Uterus (tissue), 4 donors: Measurements from ENCODE around the gene MYNN. TPM values are rescaled to one million over a fixed set of nuclear protein-coding genes. Genes with fewer than 3 reads are reported as not detected.

Experiments
- DNase-seq, 2 donors: peaks; one replicate each; pipeline ENCODE4 v3.0.0-alpha.2; 2019 to 2020
- H3K27ac ChIP-seq, 2 donors: fragments of 200-600 bp; sonication (generic); 1 replicate in 1 of 2; 2 replicates in 1 of 2; pipeline ENCODE4 v1.5.1; 2016 to 2018
- H3K27me3 ChIP-seq, 2 donors: fragments of 200-600 bp; sonication (generic); one replicate each; pipeline ENCODE4 v1.5.1; 2018 to 2019; ENCODE audit warnings: control low read depth in 1 of 2
- H3K36me3 ChIP-seq, 2 donors: fragments of 200-600 bp; sonication (generic); one replicate each; pipeline ENCODE4 v1.5.1; 2019; ENCODE audit warnings: control low read depth in 1 of 2
- H3K4me1 ChIP-seq, 2 donors: fragments of 200-600 bp; sonication (generic); one replicate each; pipeline ENCODE4 v1.5.1; 2018 to 2019; ENCODE audit warnings: control low read depth in 1 of 2
- H3K4me3 ChIP-seq, 2 donors: fragments of 200-600 bp; sonication (generic); 1 replicate in 1 of 2; 2 replicates in 1 of 2; pipeline ENCODE4 v1.5.1; 2018 to 2019; ENCODE audit warnings: mild to moderate bottlenecking in 1 of 2
- H3K9me3 ChIP-seq, 2 donors: fragments of 200-600 bp; sonication (generic); one replicate each; pipeline ENCODE4 v1.5.1; 2019; ENCODE audit warnings: control low read depth in 1 of 2
- CTCF ChIP-seq, 4 experiments: fragments of 200-600 bp in 2 of 4; fragments of 450-650 bp in 2 of 4; sonication (generic) in 2 of 4; IDR thresholded peaks; one replicate each; pipeline ENCODE4 v1.5.1; 2016 to 2019; ENCODE audit warnings: antibody characterized with exemption in 4 of 4, mild to moderate bottlenecking in 2 of 4, moderate library complexity in 1 of 4
- POLR2A ChIP-seq, 2 donors: fragments of 450-650 bp; IDR thresholded peaks; one replicate each; pipeline ENCODE4 v1.6.1; 2016; ENCODE audit warnings: antibody characterized with exemption in 2 of 2, mild to moderate bottlenecking in 1 of 2, moderate library complexity in 1 of 2
- intact Hi-C: fragments of 100-400 bp; cut with DNase I; formaldehyde crosslinking; loops from one replicate; pipeline ENCODE4 v1.15.1; 2023; ENCODE audit warnings: low total_unique reads
- total RNA-seq, 4 donors: library from RNA; depleted of rRNA in 3 of 4; stranded (reverse); fragments of >200 nt in 3 of 4; gene quantifications; one replicate each; pipeline versions ENCODE4 v1.1.0 to v1.2.4, GENCODE V29; 2014 to 2023
- donor health status: DM: yes; HTN: yes; CAD: no.

Gene MYNN
- total RNA-seq, 4 donors from 2014 or later = 17.2 to 55.9 (median 23.0) TPM

DNA sequence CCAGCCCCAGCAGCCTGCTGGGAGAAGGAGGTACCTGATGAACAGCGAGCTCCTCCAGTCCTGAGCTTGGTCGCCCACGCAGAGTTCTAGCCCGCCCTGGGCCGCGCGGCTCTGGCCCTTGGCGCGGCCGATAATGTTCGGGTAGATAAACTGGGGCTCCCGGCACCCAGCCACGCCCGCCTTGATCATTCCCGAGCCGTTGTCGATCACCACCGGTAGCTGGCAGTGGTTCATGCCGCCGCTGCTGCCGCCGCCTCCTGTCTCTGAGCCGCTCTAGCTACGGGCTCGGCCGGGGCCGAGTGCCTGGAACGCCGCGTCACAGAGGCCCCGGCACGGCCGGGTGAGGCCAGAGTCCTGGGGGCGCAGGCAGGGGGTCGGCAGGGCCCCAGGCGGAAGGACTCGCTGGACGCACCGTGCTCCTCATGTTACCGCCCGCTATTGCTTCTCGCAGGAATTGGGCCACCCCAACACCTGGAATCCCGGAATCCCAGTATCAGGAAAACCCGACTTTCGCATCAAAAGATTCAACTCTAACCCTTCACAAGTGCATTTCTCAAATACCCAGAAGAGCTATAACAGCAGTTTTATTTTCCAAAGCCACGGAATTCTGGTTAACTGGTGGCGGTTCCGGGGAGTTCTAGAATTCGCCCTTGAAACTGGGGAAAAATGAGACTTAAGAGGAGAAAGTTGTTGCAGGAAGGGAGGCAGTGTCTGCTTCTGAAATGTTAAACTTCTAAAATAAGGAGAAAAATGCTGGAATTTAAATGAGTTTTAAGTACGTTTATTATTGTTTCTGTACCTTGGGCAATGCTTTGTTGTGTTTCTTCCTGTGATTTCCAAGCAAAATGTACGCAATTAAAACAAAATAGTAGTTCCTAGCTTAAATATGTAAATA is 3.7 kb upstream of the MYNN start, which contains the start of gene ACTRT3:
ACTRT3 (minus strand) TSS at position 275 of the 895 bp plus-strand sequence; CDS start at position 234, 41 bp downstream.
- peaks cover 0 to under 1% of the 10 kb centered on the region in 2 donors for H3K4me1 ChIP-seq
- H3K36me3 ChIP-seq = no peaks in the 10 kb centered on the region
- no peaks in the 10 kb centered on the region for H3K9me3 ChIP-seq
- peak within 1 kb of the TSS; percentile 81 to 87 for H3K27ac ChIP-seq
- intact Hi-C loops = no loop called here
- H3K27me3 ChIP-seq = no peaks in the 10 kb centered on the region
- peak within 1 kb of the TSS; percentile 50 to 70 for H3K4me3 ChIP-seq
- peak; percentile 43 to 56 for DNase-seq
- peak in 1 of 2 donors; percentile 24 for TF ChIP-seq POLR2A (IDR thresholded peaks at IDR 0.05)
- TF ChIP-seq CTCF (IDR thresholded peaks at IDR 0.05) = no peak

DNA sequence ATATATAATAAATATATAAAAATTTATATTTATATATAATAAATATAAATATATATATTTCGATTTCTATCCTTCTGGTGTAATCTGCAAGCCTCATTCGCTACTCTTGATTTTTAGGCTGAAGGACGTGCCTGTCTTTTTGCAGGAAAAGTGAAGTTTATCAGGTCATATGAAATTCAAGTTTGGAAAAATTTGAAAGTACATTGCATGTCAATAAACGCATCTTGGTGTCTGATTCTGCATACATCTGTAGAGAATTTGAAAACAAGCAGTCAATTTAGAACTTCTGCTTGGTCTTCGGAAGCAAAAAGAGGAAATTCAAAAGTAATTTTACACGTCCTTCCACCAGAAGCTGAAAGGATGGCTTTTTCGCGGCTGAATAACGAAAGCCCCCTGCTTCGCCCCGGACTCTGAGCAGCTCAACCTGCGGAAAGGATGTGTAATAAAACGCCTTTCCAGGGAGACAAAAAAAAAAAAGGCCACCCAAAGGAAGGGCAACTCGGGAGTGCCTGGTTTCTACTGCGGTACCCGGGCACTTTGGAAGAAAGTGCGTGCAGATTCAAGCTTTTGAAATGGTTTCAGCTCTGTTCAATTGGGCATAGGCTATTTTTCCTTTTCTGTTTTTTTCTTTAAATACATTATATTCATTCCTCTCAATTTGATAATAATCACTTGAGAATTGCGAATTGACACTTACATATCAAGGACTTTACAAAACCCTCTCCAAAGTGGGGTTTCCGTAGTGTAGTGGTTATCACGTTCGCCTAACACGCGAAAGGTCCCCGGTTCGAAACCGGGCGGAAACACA is 1.5 kb upstream of the MYNN start:
- Histone ChIP-seq H3K4me3 (peak overlapping the region; percentile 75 to 86), H3K27me3 (no peaks in the 10 kb centered on the region), H3K4me1 (peaks cover 6 to 9% of the 10 kb centered on the region in 2 donors), H3K27ac (peak overlapping the region; percentile 98), H3K9me3 (no peaks in the 10 kb centered on the region), H3K36me3 (no peaks in the 10 kb centered on the region)
- no peak for TF ChIP-seq POLR2A (IDR thresholded peaks at IDR 0.05)
- TF ChIP-seq CTCF (IDR thresholded peaks at IDR 0.05) = no peak
- DNase-seq = peak; percentile 56
- intact Hi-C loops = no loop called here

GRCh38 chr3:169772305-169772896 is 795 bp upstream of the MYNN start:
- Histone ChIP-seq H3K36me3 (no peaks in the 10 kb centered on the region), H3K4me3 (peak overlapping the region; percentile 75 to 86), H3K27ac (peak overlapping the region; percentile 98), H3K9me3 (no peaks in the 10 kb centered on the region), H3K27me3 (no peaks in the 10 kb centered on the region), H3K4me1 (peaks cover 6 to 12% of the 10 kb centered on the region in 2 donors)
- peak in 1 of 2 donors; percentile 76 for DNase-seq
- intact Hi-C loops = no loop called here
- no peak for TF ChIP-seq CTCF (IDR thresholded peaks at IDR 0.05)

- Histone ChIP-seq H3K27ac (peak overlapping the region in 1 of 2 donors; percentile 98), H3K36me3 (no peaks in the 10 kb centered on the region), H3K9me3 (no peaks in the 10 kb centered on the region), H3K27me3 (no peaks in the 10 kb centered on the region), H3K4me1 (peaks cover 6 to 13% of the 10 kb centered on the region in 2 donors), H3K4me3 (peak overlapping the region; percentile 75 to 86)
- no peak for DNase-seq
- TF ChIP-seq CTCF (IDR thresholded peaks at IDR 0.05) = no peak
- no peak for TF ChIP-seq POLR2A (IDR thresholded peaks at IDR 0.05)
- intact Hi-C loops = no loop called here
Measured at GRCh38 chr3:169774186-169774585, 990 bp downstream of the MYNN start.
